HG02943 (cell line): ENCODE data around the gene GRAMD4.
"Not testable (repeated sequence)": the region's sequence is repeated elsewhere in the genome, so short reads cannot be mapped to it uniquely, and the experiment has no call there.

Experiments
- ATAC-seq: cut with Tn5 transposase; IDR thresholded peaks from one replicate; pipeline ENCODE4 v1.9.1; 2021; ENCODE audit warnings: mild to moderate bottlenecking, low read depth, moderate library complexity; ENCODE audit not compliant: unreplicated experiment

GRAMD4 gene

GRCh38 chr22:46617986-46618647, 2.1 kb upstream of the GRAMD4 start:
- ATAC-seq = no peak

GRCh38 chr22:46618667-46619066, 1.5 kb upstream of the GRAMD4 start:
- ATAC-seq = no peak

- no peak for ATAC-seq
Measured at GRCh38 chr22:46619240-46619829, 851 bp upstream of the GRAMD4 start.

- ATAC-seq = no peak
Measured at GRCh38 chr22:46620588-46621242, 529 bp downstream of the GRAMD4 start.

- ATAC-seq = not testable (repeated sequence)
Measured at GRCh38 chr22:46621243-46621930, 1.2 kb downstream of the GRAMD4 start.

GRCh38 chr22:46622081-46622521, 1.9 kb downstream of the GRAMD4 start:
- ATAC-seq = no peak

- no peak for ATAC-seq
Measured at GRCh38 chr22:46625113-46625842, 5.1 kb downstream of the GRAMD4 start.

- no peak for ATAC-seq
Measured at GRCh38 chr22:46625843-46626349, 5.7 kb downstream of the GRAMD4 start.

- ATAC-seq = no peak
Measured at GRCh38 chr22:46626356-46626755, 6.2 kb downstream of the GRAMD4 start.

GRCh38 chr22:46626911-46627805, 7.0 kb downstream of the GRAMD4 start:
- no peak for ATAC-seq

GRCh38 chr22:46627806-46628482, 7.8 kb downstream of the GRAMD4 start:
- ATAC-seq = no peak

- no peak for ATAC-seq
Measured at GRCh38 chr22:46628756-46629155, 8.6 kb downstream of the GRAMD4 start.

GRCh38 chr22:46629291-46629690, 9.1 kb downstream of the GRAMD4 start:
- ATAC-seq = no peak

GRCh38 chr22:46631113-46631512, 10.9 kb downstream of the GRAMD4 start:
- no peak for ATAC-seq

GRCh38 chr22:46632646-46633249, 12.6 kb downstream of the GRAMD4 start:
- no peak for ATAC-seq

- no peak for ATAC-seq
Measured at GRCh38 chr22:46633334-46633890, 13.2 kb downstream of the GRAMD4 start.

GRCh38 chr22:46634011-46634699, 14.0 kb downstream of the GRAMD4 start:
- no peak for ATAC-seq
